ENCODE data around the gene CFAP221. TPM values are rescaled to one million over a fixed set of nuclear protein-coding genes. Genes with fewer than 3 reads are reported as not detected.

Gene CFAP221
- total RNA-seq, 1 donor, result not detected

GRCh38 chr2:119536211-119536610, 8.0 kb upstream of the CFAP221 start:
- no peak for DNase-seq (ENCODE audit: low read depth in 2 of 3, low spot score in 2 of 3)

DNA sequence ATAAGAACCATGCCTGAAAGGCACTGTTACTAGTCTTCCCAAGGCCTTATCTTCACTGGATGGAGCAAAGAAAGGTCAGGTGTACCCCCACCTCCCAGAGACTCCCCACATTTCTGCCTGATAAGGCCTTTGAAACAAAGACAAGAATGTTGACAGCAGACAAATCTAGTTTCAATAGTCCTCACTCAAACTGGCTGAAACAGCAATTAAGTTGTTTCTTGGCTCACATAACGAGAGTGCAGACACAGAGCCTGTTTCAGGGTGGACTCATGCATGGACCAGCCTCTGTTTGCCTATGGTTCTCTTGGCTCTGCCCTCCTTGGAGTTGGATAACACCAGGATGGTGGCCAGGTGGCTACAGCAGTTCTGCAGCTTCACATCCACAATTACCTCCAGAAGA, 7.5 kb upstream of the CFAP221 start:
- no peak for DNase-seq (ENCODE audit: low read depth in 2 of 3, low spot score in 2 of 3)

DNA sequence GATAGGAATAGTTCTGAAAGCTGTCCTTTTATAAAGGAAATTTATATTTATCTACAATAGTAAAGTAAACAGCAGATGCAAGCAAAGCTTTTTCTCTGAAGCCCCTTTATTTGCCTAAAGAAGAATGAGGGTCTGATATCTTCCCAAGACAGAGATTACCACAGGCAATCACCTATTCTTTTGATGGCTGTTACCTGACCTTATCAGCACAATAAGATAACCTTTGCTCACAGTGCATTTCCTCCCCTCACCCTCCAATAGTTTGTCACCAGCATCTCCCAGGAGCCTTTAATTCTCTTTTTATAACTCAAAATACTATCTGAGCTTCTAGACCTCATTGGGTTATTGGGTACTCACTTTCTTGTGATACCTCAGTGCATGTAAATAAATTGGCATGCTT, 6.5 kb upstream of the CFAP221 start:
- DNase-seq (ENCODE audit: low read depth in 2 of 3, low spot score in 2 of 3), result no peak

- no peak for DNase-seq (ENCODE audit: low read depth in 2 of 3, low spot score in 2 of 3)
These were observed 2.8 kb upstream of the CFAP221 start for GRCh38 chr2:119541476-119541875.

DNA sequence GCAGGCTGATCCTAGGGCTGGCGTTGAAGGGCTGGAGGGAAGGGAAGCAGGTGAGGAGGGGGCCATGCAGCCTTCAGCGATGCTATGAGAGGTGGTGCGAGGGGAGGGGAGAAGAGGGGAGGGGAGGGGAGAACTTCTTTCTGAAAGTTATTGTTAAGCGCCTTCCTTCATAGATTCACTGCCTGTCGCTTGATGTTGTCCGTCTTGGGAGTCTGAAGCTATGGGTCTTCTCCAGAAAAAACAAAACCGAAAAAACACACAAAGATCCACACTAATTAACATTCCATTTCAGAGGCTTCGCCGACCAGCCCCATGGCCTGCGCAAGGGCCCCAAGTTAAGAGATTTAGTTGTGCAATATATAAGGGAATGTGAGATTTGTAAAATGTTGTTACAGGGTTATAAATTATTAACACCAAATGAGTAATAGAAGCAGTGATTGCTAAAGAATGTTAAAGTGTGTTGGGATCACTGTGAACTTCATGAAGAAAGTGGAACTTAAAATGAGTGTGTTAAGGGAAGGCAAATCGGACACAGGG, 758 bp downstream of the CFAP221 start:
- DNase-seq (ENCODE audit: low read depth in 2 of 3, low spot score in 2 of 3), result no peak

DNA sequence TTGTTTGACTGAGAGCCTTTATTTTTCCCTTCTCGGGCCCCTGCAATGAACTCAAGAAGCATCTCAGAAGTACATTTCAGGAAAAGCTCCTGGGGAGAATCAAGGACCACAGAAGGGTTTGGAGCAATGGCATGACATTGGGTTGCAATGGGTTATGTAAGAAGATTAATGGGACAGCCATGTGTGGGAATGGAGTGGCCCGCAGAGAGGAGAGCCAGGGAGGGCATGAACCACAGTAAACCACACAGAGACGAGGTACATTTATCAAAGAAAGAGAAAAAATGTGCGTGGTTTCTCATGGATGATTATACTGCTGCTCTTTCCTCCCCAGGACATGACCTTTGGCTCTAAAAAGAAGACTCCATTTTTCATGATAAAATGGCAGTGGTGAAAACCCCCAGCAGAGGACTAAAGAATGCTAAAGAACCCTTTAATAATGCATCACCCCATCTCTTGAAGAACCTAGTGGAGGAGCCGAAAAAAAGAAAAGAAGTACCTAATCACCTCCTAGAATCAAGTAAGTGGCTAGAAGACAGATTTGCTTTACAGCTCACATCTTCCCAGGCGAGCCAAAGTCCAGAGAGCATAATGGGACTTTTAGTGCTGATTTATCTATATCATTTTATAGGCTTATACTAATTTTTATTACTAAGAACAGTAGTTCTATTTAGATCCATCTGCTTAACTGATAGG, 1.7 kb downstream of the CFAP221 start:
- DNase-seq (ENCODE audit: low read depth in 2 of 3, low spot score in 2 of 3), result no peak

- DNase-seq (ENCODE audit: low read depth in 2 of 3, low spot score in 2 of 3), result no peak
These were observed 2.2 kb downstream of the CFAP221 start for GRCh38 chr2:119546447-119546767.

DNA sequence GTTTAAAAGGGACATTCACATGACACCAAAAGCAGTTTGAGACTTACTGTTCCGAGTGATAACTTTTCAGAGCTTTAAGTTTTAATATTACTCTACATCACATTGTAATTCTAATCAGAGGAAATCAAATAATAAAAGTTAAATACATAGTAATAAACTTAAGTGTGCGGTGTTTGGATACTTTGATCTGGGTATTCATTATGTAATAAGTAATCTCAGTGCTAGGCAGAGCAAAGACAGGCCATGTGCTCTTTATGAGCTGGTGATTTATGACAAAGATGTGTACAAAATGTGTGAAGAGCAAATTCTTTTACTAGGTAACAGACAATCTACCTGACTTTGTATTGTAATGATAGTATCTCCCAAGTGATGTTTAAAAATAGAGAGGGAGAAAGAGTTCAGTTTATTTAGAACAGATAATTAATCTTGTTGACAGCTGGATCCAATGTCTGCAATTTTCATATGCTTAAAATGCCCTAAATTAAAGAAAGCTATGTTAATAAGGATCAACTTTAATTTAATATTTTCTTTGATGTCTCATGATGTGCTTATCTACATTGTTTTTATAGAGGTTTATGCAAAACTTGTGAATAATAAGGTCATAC, 4.4 kb downstream of the CFAP221 start:
- no peak for DNase-seq (ENCODE audit: low read depth in 2 of 3, low spot score in 2 of 3)

- no peak for DNase-seq (ENCODE audit: low read depth in 2 of 3, low spot score in 2 of 3)
These were observed 5.0 kb downstream of the CFAP221 start for GRCh38 chr2:119549241-119549640.

DNA sequence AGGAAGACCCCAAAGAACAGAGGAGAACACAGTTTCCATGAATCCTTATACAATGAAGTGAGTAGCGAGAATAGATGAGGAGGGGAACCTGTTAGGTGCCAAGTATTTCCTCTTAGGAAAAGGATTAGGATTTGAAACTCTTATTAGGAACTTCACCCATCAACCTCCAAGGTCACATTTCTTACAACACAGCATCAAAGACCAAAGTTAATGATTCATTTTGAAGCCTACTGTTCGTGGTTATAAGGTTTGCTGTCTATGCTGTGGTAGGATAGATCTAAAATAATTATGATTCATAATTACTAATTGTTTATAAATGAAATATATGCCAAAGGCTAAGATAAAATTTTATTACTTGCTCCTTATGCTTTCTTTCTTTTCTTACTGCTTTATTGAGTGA, 6.1 kb downstream of the CFAP221 start:
- no peak for DNase-seq (ENCODE audit: low read depth in 2 of 3, low spot score in 2 of 3)

DNA sequence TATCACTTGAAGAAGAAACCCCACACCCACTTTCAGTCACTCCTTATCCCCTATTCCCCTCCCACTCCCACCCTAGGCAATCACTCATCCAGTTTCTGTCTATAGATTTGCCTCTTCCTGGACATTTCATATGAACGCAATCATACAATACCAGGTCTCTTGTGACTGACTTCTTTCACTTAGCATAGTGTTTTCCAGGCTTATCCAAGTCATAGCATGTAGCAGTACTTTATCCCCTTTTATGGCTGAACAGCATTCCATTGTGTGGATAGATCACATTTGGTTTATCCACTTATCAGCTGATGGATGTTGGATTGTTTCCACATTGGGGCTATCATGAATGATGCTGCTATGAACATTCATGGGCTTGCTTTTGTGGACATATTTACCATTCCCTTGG, 6.6 kb downstream of the CFAP221 start:
- DNase-seq (ENCODE audit: low read depth in 2 of 3, low spot score in 2 of 3), result no peak

DNA sequence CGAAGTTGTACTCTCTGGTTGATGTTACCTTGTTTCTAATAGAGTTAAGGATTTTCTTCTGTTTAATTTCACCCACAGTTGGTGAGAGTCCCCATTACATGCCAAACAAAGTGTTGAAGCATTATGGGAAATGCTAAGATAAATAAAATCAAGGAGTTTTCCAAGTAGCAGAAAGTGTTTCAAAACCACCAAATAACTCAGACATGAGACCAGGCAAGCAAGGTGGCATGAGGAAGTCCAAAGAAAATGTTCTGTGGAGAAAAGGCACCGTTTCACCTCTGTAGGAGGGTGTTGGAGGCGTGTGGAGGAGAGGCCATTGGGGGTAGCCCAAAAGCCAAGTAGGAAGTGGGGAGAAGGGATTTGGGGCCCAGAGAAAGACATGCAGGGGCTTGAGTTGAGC, 8.7 kb downstream of the CFAP221 start:
- DNase-seq (ENCODE audit: low read depth in 2 of 3, low spot score in 2 of 3), result no peak

- DNase-seq (ENCODE audit: low read depth in 2 of 3, low spot score in 2 of 3), result no peak
These were observed 9.6 kb downstream of the CFAP221 start for GRCh38 chr2:119553687-119554344.

GRCh38 chr2:119565481-119565880, 21.2 kb downstream of the CFAP221 start:
- DNase-seq (ENCODE audit: low read depth in 2 of 3, low spot score in 2 of 3), result no peak

DNA sequence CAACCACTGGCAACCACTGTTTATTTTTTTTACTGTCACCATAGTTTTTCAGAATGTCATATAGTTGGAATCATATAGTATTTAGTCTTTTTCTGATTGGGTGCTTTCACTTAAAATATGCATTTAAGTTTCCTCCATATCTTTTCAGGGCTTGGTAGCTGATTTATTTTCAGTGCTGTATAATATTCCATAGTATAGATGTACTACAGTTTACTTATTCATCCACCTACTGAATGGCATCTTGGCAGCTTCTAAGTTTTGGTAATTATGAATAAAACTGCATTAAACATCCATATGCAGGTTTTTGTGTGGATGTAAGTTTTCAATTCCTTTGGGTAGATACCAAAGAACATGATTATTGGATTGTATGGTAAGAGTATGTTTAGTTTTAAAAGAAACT, 23.0 kb downstream of the CFAP221 start:
- DNase-seq (ENCODE audit: low read depth in 2 of 3, low spot score in 2 of 3), result no peak

GRCh38 chr2:119574108-119574815, 30.0 kb downstream of the CFAP221 start:
- no peak for DNase-seq (ENCODE audit: low read depth in 2 of 3, low spot score in 2 of 3)

GRCh38 chr2:119574864-119575263, 30.6 kb downstream of the CFAP221 start:
- DNase-seq (ENCODE audit: low read depth in 2 of 3, low spot score in 2 of 3), result no peak

DNA sequence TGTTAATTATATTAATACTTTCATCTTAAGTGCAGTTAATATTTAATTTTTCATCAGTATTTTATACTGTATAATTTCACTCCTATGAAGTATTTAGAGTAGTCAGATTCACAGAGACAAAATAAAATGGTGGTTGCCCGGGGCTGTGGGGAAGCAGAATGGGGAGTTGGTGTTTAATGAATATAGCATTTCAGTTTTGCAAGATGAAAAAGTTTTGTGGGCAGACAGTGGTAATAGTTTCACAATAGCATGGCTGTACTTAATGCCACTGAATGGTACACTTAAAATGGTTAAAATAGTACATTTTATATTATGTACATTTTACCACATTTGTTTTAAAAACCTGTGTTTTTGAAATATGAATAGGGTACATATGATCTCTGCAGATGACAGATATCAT, 31.2 kb downstream of the CFAP221 start:
- DNase-seq (ENCODE audit: low read depth in 2 of 3, low spot score in 2 of 3), result no peak

- DNase-seq (ENCODE audit: low read depth in 2 of 3, low spot score in 2 of 3), result no peak
These were observed 35.4 kb downstream of the CFAP221 start for GRCh38 chr2:119579424-119580295.

- DNase-seq (ENCODE audit: low read depth in 2 of 3, low spot score in 2 of 3), result no peak
These were observed 36.4 kb downstream of the CFAP221 start for GRCh38 chr2:119580550-119581072.
